GM19372 (cell line): Measurements from ENCODE around the gene CD8A.
"Not testable (repeated sequence)": the region's sequence is repeated elsewhere in the genome, so short reads cannot be mapped to it uniquely, and the experiment has no call there.

Experiments used
- ATAC-seq: cut with Tn5 transposase; IDR thresholded peaks from one replicate; pipeline ENCODE4 v1.9.1; 2021; ENCODE audit warnings: mild to moderate bottlenecking, low read depth, moderate library complexity; ENCODE audit not compliant: unreplicated experiment

Gene CD8A

DNA sequence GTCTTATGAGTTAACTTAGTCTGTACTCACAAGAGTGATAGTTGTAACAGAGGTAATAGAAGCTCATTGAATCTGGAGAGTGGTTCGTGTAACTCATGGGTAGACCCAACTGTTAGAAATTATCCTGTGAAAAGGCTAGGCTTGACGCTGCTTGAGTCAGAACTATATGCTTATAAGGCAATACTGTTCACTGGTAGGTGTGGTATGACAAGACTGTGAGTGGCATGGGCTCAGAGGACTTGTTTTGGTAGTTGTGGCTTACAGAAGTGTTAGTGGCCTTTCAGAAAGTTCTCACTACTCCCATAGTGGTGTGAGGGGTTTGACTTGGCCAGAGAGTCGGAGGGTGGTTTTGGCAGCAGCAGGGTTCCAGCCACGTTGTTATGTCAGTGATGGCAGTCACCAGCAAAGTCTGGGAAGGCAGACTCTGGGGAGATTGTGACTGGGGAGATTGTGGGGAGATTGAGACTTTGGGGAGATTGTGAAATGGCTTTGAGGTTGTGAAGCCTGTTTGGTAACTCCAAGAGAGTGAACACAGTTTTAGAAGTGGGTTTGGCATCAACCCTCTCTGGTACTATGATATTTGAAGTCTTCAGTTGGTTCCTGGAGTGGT is 48.7 kb downstream of the CD8A start:
- ATAC-seq = not testable (repeated sequence)

DNA sequence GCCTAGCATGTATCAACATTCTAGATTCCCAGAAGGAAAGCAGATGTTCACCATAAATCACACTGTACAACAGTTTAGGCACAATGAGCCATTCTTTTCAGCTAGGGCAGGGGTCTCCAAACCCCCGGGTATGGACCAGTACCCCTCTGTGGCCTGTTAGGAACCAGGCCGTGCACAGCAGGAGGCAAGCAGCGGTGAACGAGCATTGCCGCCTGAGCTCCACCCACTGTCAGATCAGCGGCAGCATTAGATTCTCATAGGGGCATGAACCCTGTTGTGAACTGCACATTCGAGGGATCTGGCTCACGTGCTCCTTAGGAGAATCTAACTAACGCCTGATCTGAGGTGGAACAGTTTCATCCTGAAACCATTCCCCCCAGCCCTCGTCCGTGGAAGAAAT is 50.8 kb downstream of the CD8A start:
- not testable (repeated sequence) for ATAC-seq

DNA sequence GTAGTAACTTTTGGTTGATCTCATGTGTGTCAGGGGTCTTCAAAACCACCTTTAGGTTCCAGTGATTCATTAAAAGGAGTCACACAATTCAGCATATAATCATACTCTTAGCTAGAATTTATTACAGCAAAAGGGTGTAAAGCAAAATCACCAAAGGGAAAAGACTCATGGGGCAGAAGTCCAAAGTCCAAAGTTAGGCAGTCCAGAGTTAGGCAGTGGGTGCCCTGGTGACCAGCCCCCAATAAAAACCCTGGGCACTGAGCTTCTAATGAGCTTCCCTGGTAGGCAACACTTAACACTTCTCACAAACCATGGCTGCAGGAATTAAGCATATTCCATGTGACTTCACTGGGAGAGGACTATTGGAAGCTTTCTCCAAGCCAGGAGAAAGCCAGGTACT is 51.2 kb downstream of the CD8A start:
- not testable (repeated sequence) for ATAC-seq

DNA sequence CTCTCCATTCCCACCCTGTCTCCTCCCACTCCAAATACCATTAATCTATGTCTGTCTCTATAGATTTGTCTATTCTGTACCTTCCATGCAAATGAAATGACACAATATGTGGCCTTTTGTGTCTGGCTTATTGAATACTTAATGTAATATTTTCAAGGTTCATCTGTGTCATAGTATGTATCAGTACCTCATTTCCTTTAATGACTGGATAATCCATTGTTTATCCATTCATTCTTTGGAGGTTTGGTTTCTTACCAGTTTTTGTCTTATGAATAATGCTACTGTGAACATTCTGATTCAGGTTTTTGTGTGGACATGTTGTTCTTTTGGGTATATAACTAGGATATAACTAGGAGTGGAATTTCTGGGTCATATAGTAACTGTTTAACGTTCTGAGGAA is 55.8 kb downstream of the CD8A start:
- not testable (repeated sequence) for ATAC-seq
